GM23248 (cell line): ENCODE measurements around the gene SBNO2. TPM values are rescaled to one million over a fixed set of nuclear protein-coding genes. Genes with fewer than 3 reads are reported as not detected.
"Not testable (repeated sequence)": the region's sequence is repeated elsewhere in the genome, so short reads cannot be mapped to it uniquely, and the experiment has no call there.

ENCODE experiments used
- DNase-seq: peaks from one replicate; pipeline ENCODE4 v3.0.0-alpha.2; 2015
- H2AFZ ChIP-seq: fragments of 200-600 bp; sonication (generic); 2 replicates; pipeline ENCODE4 v1.6.1; 2016; ENCODE audit warnings: antibody characterized with exemption
- H3F3A ChIP-seq: fragments of 200-600 bp; sonication (generic); 2 replicates; pipeline ENCODE4 v1.6.1; 2016; ENCODE audit warnings: mild to moderate bottlenecking, antibody characterized with exemption, mixed run types; ENCODE audit not compliant: insufficient read depth
- H3K27ac ChIP-seq: fragments of 200-600 bp; sonication (generic); 2 replicates; pipeline ENCODE4 v1.5.1; 2016; ENCODE audit warnings: mild to moderate bottlenecking
- H3K27me3 ChIP-seq: fragments of 200-600 bp; sonication (generic); replicated peaks from 2 replicates; pipeline ENCODE4 v1.6.1; 2016; ENCODE audit warnings: mild to moderate bottlenecking; ENCODE audit not compliant: insufficient read depth
- H3K36me3 ChIP-seq: fragments of 200-600 bp; sonication (generic); 2 replicates; pipeline ENCODE4 v1.6.1; 2016; ENCODE audit warnings: low read depth, mild to moderate bottlenecking
- H3K4me1 ChIP-seq: fragments of 200-600 bp; sonication (generic); 2 replicates; pipeline ENCODE4 v1.6.1; 2016; ENCODE audit warnings: mild to moderate bottlenecking; ENCODE audit not compliant: insufficient read depth
- H3K4me2 ChIP-seq: fragments of 200-600 bp; sonication (generic); one replicate; pipeline ENCODE4 v1.6.1; 2016; ENCODE audit warnings: mild to moderate bottlenecking; ENCODE audit not compliant: unreplicated experiment
- H3K4me3 ChIP-seq: fragments of 200-600 bp; sonication (generic); 2 replicates; pipeline ENCODE4 v1.5.1; 2016; ENCODE audit warnings: mild to moderate bottlenecking
- H3K79me2 ChIP-seq: fragments of 200-600 bp; sonication (generic); 2 replicates; pipeline ENCODE4 v1.6.1; 2016; ENCODE audit warnings: mild to moderate bottlenecking; ENCODE audit not compliant: insufficient read depth
- H3K9ac ChIP-seq: fragments of 200-600 bp; sonication (generic); 2 replicates; pipeline ENCODE4 v1.6.1; 2016; ENCODE audit warnings: mild to moderate bottlenecking
- H3K9me2 ChIP-seq: fragments of 200-600 bp; sonication (generic); 2 replicates; pipeline ENCODE4 v1.6.1; 2016; ENCODE audit warnings: mixed run types, mild to moderate bottlenecking, moderate library complexity; ENCODE audit not compliant: insufficient read depth
- H3K9me3 ChIP-seq: fragments of 200-600 bp; sonication (generic); one replicate; pipeline ENCODE4 v1.6.1; 2017; ENCODE audit warnings: low read depth
- H4K20me1 ChIP-seq: fragments of 200-600 bp; sonication (generic); 2 replicates; pipeline ENCODE4 v1.6.0; 2016; ENCODE audit not compliant: insufficient read depth
- EZH2 ChIP-seq: fragments of 200-600 bp; sonication (generic); IDR thresholded peaks from 2 replicates; pipeline ENCODE4 v1.6.1; 2018; ENCODE audit warnings: antibody characterized with exemption, mild to moderate bottlenecking; ENCODE audit not compliant: insufficient read depth, poor library complexity, severe bottlenecking
- EZH2phosphoT487 ChIP-seq: fragments of 200-600 bp; sonication (generic); IDR thresholded peaks from 2 replicates; pipeline ENCODE4 v1.6.1; 2018; ENCODE audit warnings: antibody characterized with exemption, moderate library complexity, mild to moderate bottlenecking, low read depth; ENCODE audit not compliant: insufficient read depth
- WGBS, 2 experiments: methylation state at CpG; one replicate each; pipeline ENCODE4 v1.1.6; 2015 to 2017; ENCODE audit warnings: low lambda C conversion rate in 2 of 2, low coverage in 1 of 2; ENCODE audit errors: missing lambda C conversion rate in 2 of 2; 5-methylcytosine and 5-hydroxymethylcytosine counted together
- in situ Hi-C: fragments of 300-500 bp; cut with MboI; formaldehyde crosslinking; loops from 2 replicates; pipeline ENCODE4 v1.15.0; 2020
- polyA plus RNA-seq: library from polyadenylated mRNA; unstranded; fragments of >200 nt; fragmentation: Nextera tagmentation; extraction: Ambion mirVana; gene quantifications from 2 replicates; pipeline ENCODE4 v1.2.1, GENCODE V29; 2016
- total RNA-seq: library from RNA; depleted of rRNA; stranded (reverse); fragments of >200 nt; shearing (Covaris generic); gene quantifications from 2 replicates; pipeline ENCODE4 v1.2.3, GENCODE V29; 2014

The SBNO2 gene
- total and polyA plus RNA-seq, 2 experiments from 2014 or later: 7.5 to 70.4 TPM

DNA sequence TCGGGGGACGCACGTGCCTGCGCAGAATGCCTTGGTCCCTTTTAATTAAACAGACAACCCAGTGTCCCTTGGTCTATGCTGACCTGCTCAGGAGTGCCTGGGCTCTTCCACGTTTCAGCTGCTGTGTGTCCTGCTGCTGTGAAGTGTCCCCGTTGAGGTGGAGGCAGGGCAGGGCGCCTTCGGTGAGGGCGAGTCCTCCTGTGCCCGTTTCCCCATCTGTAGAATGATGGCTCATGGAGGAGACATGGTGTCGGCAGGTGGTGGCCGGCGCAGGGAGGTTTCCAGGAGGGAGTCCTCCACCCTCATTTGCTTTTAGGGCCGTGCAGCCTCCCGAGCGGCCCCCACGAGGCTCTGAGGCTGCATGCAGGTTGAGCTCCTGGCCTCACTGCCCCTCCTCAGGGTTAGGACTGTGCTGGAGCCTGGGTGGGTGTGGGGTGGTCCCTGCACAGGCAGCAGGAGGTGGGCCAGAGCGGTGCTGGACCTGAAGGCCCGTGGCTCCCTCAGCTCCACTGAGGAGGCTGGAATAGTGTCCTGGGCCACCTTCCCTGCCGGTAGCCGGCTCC is 40.3 kb upstream of the SBNO2 start:
- Histone ChIP-seq H3K4me2 (peak overlapping the region; percentile 26), H3K9me3 (no peaks in the 10 kb centered on the region), H3K9ac (peak overlapping the region; percentile 71), H3K4me3 (no peak overlapping the region), H3K27me3 (no peaks in the 10 kb centered on the region), H3K9me2 (no peaks in the 10 kb centered on the region), H3K79me2 (peaks cover 98% of the 10 kb centered on the region), H3K4me1 (peaks cover 29% of the 10 kb centered on the region), H2AFZ (peak overlapping the region; percentile 39; the same call in 1 of the 2 replicates), H3K27ac (peak overlapping the region; percentile 71), H4K20me1 (no peaks in the 10 kb centered on the region), H3K36me3 (no peaks in the 10 kb centered on the region; the same call in 1 of the 2 replicates), H3F3A (no peaks in the 10 kb centered on the region; the same call in 1 of the 2 replicates)
- in situ Hi-C loops: no loop called here
- TF ChIP-seq EZH2 (no peak), EZH2phosphoT487 (no peak)
- 76 to 84% methylated on average over 21 of the region's 21 CpGs for WGBS, 2 experiments
- no peak for DNase-seq

DNA sequence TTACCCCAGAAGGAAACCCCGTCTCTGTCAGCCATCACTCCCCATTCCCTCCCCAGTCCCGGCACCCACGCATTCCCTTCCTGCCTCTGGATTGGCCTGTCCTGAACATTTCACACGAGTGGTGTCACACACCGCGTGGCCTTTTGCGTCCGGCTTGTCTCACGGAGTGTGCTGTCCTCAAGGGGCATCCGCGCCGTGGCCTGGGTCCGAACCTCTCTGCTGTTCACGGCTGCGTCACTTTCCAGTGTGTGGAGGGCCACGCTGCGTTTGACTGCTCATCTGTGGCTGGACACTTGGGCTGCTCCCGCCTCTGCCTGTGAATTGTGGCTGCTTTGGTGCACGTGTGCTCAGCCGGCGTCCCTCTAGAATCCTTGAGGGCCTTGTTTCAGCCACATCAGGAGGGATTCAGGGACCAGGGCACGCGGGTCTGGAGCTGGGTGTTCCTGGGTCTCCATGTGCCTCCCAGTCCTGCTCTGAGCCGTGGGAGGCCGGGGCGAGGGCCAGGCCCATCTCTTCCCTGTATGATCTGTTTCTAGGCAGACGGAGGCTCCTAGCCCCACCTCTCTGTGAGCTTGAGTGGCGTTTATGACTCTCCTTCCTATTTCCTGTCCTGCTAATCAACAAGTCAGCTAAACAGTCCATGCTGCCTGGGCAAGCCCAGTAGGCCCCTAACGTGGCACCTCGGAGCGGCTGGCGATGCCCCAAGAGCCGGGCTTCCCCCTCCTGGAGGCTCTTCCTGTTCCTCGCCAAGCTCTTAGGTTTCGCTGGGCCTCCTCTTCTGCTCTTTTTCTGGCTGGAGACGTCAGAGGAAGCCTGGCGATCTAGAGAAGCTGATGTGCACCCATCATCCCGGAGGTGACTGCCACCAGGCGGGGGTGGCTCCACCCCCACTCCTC is 39.6 kb upstream of the SBNO2 start:
- Histone ChIP-seq H3K27ac (peak overlapping the region; percentile 71), H2AFZ (peak overlapping the region; percentile 39), H3K9me2 (no peaks in the 10 kb centered on the region), H3K79me2 (peaks cover 100% of the 10 kb centered on the region), H3K27me3 (no peaks in the 10 kb centered on the region), H3K4me3 (no peak overlapping the region), H3K4me2 (peak overlapping the region; percentile 26), H3K4me1 (peaks cover 32% of the 10 kb centered on the region), H3K36me3 (no peaks in the 10 kb centered on the region; the same call in 1 of the 2 replicates), H3K9me3 (no peaks in the 10 kb centered on the region), H3F3A (no peaks in the 10 kb centered on the region; the same call in 1 of the 2 replicates), H3K9ac (peak overlapping the region; percentile 71), H4K20me1 (no peaks in the 10 kb centered on the region)
- 64% methylated on average over 39 of the region's 39 CpGs for WGBS, 2 experiments
- in situ Hi-C loops: no loop called here
- DNase-seq: peak; percentile 71
- TF ChIP-seq EZH2phosphoT487: no peak
- no peak for TF ChIP-seq EZH2

DNA sequence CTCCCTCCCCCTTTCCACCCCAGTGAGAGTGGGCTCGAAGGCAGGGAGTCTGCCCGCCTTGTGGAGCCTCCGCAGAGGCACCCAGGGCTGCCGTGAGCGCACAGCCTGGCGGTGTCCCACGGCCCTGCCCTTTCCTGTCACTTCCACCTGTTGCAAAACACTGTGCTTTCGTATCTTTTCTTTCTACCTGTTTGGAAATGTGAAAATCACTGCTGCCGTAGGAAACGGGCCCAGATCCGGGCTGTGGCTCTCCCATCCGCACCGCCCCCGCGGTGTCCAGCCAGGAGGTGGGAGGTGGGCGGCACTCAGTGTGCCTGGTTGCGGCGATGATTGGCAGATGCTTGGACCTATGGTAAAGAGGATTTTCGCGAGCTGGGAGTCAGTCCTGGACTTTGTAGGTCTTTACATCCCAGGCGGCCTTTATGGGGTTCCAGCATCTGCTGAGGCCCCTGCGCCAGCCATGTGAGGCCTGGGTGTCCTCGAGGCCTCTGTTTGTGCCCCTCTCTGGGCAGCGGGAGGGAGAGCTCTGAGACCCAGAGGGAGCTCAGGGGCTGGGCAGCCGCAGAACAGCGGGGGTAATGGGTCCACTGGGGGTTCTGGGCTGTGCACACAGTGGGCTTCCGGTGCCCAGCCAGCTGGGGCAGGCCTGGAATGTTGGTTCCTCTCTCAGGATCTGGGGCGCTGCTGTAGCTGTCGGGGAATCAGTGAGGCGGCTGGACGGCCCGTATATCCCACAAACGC is 37.6 kb upstream of the SBNO2 start:
- Histone ChIP-seq H4K20me1 (no peaks in the 10 kb centered on the region), H3K27me3 (no peaks in the 10 kb centered on the region), H3K4me2 (no peak overlapping the region), H3K79me2 (peaks cover 100% of the 10 kb centered on the region), H3K36me3 (no peaks in the 10 kb centered on the region; the same call in 1 of the 2 replicates), H3K9me2 (no peaks in the 10 kb centered on the region), H3K4me3 (no peak overlapping the region), H3K4me1 (peaks cover 40% of the 10 kb centered on the region), H2AFZ (no peak overlapping the region), H3F3A (peaks cover 6% of the 10 kb centered on the region; the same call in 1 of the 2 replicates), H3K9me3 (no peaks in the 10 kb centered on the region), H3K27ac (no peak overlapping the region), H3K9ac (no peak overlapping the region)
- in situ Hi-C loops: no loop called here
- no peak for TF ChIP-seq EZH2phosphoT487
- TF ChIP-seq EZH2: no peak
- WGBS, 2 experiments: 87 to 90% methylated on average over 32 to 33 of the region's 33 CpGs
- no peak for DNase-seq

DNA sequence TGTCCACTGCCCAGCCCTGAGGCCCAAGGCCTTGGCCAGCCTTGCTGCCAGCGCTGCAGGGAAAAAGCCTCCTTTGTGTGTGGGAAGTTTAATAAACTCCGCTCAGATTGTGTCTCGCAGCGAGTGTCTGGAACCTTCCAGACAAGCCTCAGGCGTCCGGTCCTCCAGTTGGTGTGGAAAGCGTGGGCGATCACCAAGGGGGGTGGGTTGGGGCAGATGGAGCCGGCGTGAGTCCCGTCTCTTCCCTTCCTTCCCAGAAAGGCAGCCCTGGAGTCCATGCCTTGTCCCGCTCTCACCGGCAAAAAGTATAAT is 36.1 kb upstream of the SBNO2 start:
- H3K36me3 ChIP-seq: no peaks in the 10 kb centered on the region; the same call in 1 of the 2 replicates
- H3K79me2 ChIP-seq: peaks cover 91% of the 10 kb centered on the region
- TF ChIP-seq EZH2 (no peak), EZH2phosphoT487 (no peak)
- H3K27me3 ChIP-seq: no peaks in the 10 kb centered on the region
- no peak overlapping the region for H3K4me2 ChIP-seq
- no peak for DNase-seq
- H3K4me3 ChIP-seq: no peak overlapping the region
- no peaks in the 10 kb centered on the region for H3K9me3 ChIP-seq
- H3K4me1 ChIP-seq: peaks cover 29% of the 10 kb centered on the region
- no peak overlapping the region for H3K9ac ChIP-seq
- H4K20me1 ChIP-seq: no peaks in the 10 kb centered on the region
- 92 to 96% methylated on average over 13 of the region's 13 CpGs for WGBS, 2 experiments
- in situ Hi-C loops: no loop called here
- H2AFZ ChIP-seq: no peak overlapping the region
- peaks cover 6% of the 10 kb centered on the region; the same call in 1 of the 2 replicates for H3F3A ChIP-seq
- no peak overlapping the region for H3K27ac ChIP-seq
- no peaks in the 10 kb centered on the region for H3K9me2 ChIP-seq

DNA sequence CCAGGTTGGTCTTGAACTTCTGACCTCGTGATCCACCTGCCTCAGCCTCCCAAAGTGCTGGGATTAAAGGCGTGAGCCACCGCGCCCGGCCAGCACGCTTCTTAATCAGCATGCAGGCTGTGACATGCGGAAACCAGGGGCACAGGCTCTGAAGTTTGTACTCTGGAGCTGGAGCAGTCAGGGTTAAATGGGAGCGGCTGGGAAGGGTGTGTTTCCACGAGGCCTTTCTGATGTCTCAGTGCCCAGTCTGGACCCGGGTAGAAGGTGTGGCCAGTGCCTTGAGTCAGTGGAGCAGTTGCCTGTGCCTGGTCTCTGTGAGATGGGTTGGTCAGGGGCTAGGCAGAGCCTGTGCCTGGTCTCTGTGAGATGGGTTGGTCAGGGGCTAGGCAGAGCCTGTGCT is 34.8 kb upstream of the SBNO2 start:
- H3K36me3 ChIP-seq, H2AFZ ChIP-seq, in situ Hi-C loops, H3K9me2 ChIP-seq, H3K9me3 ChIP-seq, H3K27me3 ChIP-seq, H4K20me1 ChIP-seq: not testable (repeated sequence)
- H3K79me2 ChIP-seq: peaks cover 77% of the 10 kb centered on the region
- peaks cover 15% of the 10 kb centered on the region for H3F3A ChIP-seq
- peaks cover 17% of the 10 kb centered on the region for H3K4me1 ChIP-seq
- H3K9ac ChIP-seq: peak overlapping the region; percentile 47
- WGBS, 2 experiments: 68 to 74% methylated on average over 10 of the region's 10 CpGs
- peak overlapping the region; percentile 53 for H3K4me2 ChIP-seq
- 0 out of 2 replicates have a peak overlapping the region, but pooled peaks have one; percentile 15 for H3K27ac ChIP-seq
- peak; percentile 75 for DNase-seq
- peak overlapping the region; percentile 9; the same call in 1 of the 2 replicates for H3K4me3 ChIP-seq
